Measurements from ENCODE around the gene ZNF331. TPM values are rescaled to one million over a fixed set of nuclear protein-coding genes. Genes with fewer than 3 reads are reported as not detected.

The ZNF331 gene
- total and polyA plus RNA-seq, 2 of the 8 experiments (the other 6 are each of a cell fraction or from before 2014, with no cell fraction given): 30.0 to 44.1 TPM

GRCh38 chr19:53606031-53606430, 68.1 kb downstream of the ZNF331 start:
- H3K27ac ChIP-seq (ENCODE audit: low read depth, low read length): no peak overlapping the region
- H4K20me1 ChIP-seq (replicated peaks in 1 of 2; ENCODE audit: control insufficient read depth in 1 of 2, insufficient read depth in 2 of 2, low read length in 2 of 2): no peaks in the 10 kb centered on the region
- no peaks in the 10 kb centered on the region for H3K9me3 ChIP-seq (ENCODE audit: insufficient read depth in 2 of 2, low read depth in 1 of 2, low read length in 1 of 2)
- H2BK15ac ChIP-seq (ENCODE audit: low read length): 0 out of 2 replicates have a peak overlapping the region, but pooled peaks have one; percentile 88
- H3K9ac ChIP-seq (replicated peaks in 1 of 4; ENCODE audit: extremely low read depth in 1 of 4, low read depth in 3 of 4, low read length in 3 of 4): no peak overlapping the region
- H3K36me3 ChIP-seq (ENCODE audit: control insufficient read depth in 2 of 4, insufficient read depth in 4 of 4, low read length in 3 of 4): no peaks in the 10 kb centered on the region
- no peak overlapping the region for H3K4me3 ChIP-seq (ENCODE audit: extremely low read depth in 1 of 4, insufficient read depth in 2 of 4, low read depth in 3 of 4, low read length in 4 of 4)
- no peak for DNase-seq (ENCODE audit: low read depth in 1 of 2, low spot score in 2 of 2)
- no peak overlapping the region for H2AK5ac ChIP-seq (ENCODE audit: low read depth, low read length)
- no peak for TF ChIP-seq SUZ12 (IDR thresholded peaks at IDR 0.05; ENCODE audit: low read length)
- no peak for TF ChIP-seq TBP (IDR thresholded peaks at IDR 0.05; ENCODE audit: low read depth, low read length)
- no peak for TF ChIP-seq TAF1 (IDR thresholded peaks at IDR 0.05; ENCODE audit: low read depth, low read length)
- TF ChIP-seq BCL11A (IDR thresholded peaks at IDR 0.05; ENCODE audit: low read depth in 2 of 2, low read length in 2 of 2): no peak
- peak overlapping the region; percentile 13 for H2BK120ac ChIP-seq (replicated peaks; ENCODE audit: low read depth, low read length)
- no peaks in the 10 kb centered on the region for H3K79me2 ChIP-seq (ENCODE audit: control insufficient read depth in 1 of 2, insufficient read depth in 2 of 2, low read length in 2 of 2)
- H4K5ac ChIP-seq (ENCODE audit: insufficient read length, low read depth, low read length): no peak overlapping the region
- H3K79me1 ChIP-seq (ENCODE audit: low read depth, low read length): no peaks in the 10 kb centered on the region
- H4K91ac ChIP-seq (replicated peaks; ENCODE audit: insufficient read length, low read length): peak overlapping the region; percentile 88
- peaks cover 0 to 10% (median 3%) of the 10 kb centered on the region in 4 experiments; a peak in 4 of 7 replicates for H3K4me1 ChIP-seq (replicated peaks in 1 of 4; ENCODE audit: control insufficient read depth in 3 of 4, insufficient read depth in 4 of 4, low read length in 3 of 4)
- H3K14ac ChIP-seq (ENCODE audit: insufficient read length): no peak overlapping the region
- no peaks in the 10 kb centered on the region for H3K27me3 ChIP-seq (replicated peaks in 1 of 4; ENCODE audit: control insufficient read depth in 3 of 4, extremely low read depth in 1 of 4, insufficient read depth in 3 of 4, low read length in 3 of 4)
- WGBS, 2 experiments (ENCODE audit: extremely low coverage in 1 of 2, insufficient coverage in 1 of 2, insufficient read length in 1 of 2, insufficient replicate concordance in 2 of 2, low coverage in 1 of 2, low lambda C conversion rate in 2 of 2, missing lambda C conversion rate in 1 of 2): 92% methylated on average over 12 of the region's 15 CpGs; no CpG with 5 or more reads in 1 of the 2 experiments
- no peaks in the 10 kb centered on the region for H3K23me2 ChIP-seq (ENCODE audit: low read depth, low read length)
- H2BK12ac ChIP-seq (ENCODE audit: low read depth, low read length): peak overlapping the region; percentile 99; the same call in 1 of the 2 replicates
- H3K4me2 ChIP-seq (ENCODE audit: insufficient read depth in 1 of 2, low read depth in 2 of 2, low read length in 2 of 2): no peak overlapping the region
- peak overlapping the region; percentile 93 for H2BK20ac ChIP-seq (ENCODE audit: low read length)
- H2BK5ac ChIP-seq (ENCODE audit: low read depth, low read length): peak overlapping the region; percentile 88; the same call in 1 of the 2 replicates
- peak overlapping the region; percentile 34; the same call in 1 of the 2 replicates for H2AFZ ChIP-seq (ENCODE audit: low read length)
- H3K18ac ChIP-seq (ENCODE audit: extremely low read depth, low read length): peak overlapping the region; percentile 93
- CTCF ChIA-PET (ENCODE audit: partially characterized antibody): interaction anchor here (1.3 kb wide), 1 partner anchor 53 kb away, joined by 4 read pairs; no protein-coding TSS in a partner anchor
- no peak overlapping the region for H3K56ac ChIP-seq (replicated peaks; ENCODE audit: insufficient read length, low read depth, low read length)
- no peak overlapping the region for H3K23ac ChIP-seq (ENCODE audit: insufficient read length)
- no peak for FAIRE-seq
- no peak overlapping the region for H4K8ac ChIP-seq (ENCODE audit: extremely low read depth, insufficient read depth, low read length)
- POLR2A ChIA-PET (ENCODE audit: partially characterized antibody): interaction anchor here (2.9 kb wide), 1 partner anchor 10 kb away, joined by 8 read pairs; no protein-coding TSS in a partner anchor
- H3K4ac ChIP-seq (replicated peaks; ENCODE audit: insufficient read length, low read depth, low read length): no peak overlapping the region

Measured in H1 (cell line).